Suprapubic skin (tissue), 3 donors: ENCODE data around the gene CCDC9B.

Experiments used
- CTCF ChIP-seq, 2 donors: fragments of 200-600 bp in 1 of 2; fragments of 450-650 bp in 1 of 2; sonication (generic) in 1 of 2; IDR thresholded peaks; one replicate each; pipeline ENCODE4 v1.5.1; 2016 to 2019; ENCODE audit warnings: antibody characterized with exemption in 2 of 2, mild to moderate bottlenecking in 1 of 2, moderate library complexity in 1 of 2
- EP300 ChIP-seq: sonication (generic); formaldehyde crosslinking; IDR thresholded peaks from one replicate; pipeline ENCODE4 v1.6.1; 2017; ENCODE audit warnings: antibody characterized with exemption
- POLR2A ChIP-seq, 2 donors: fragments of 450-650 bp; IDR thresholded peaks; one replicate each; pipeline ENCODE4 v1.6.1; 2017; ENCODE audit warnings: antibody characterized with exemption in 2 of 2, mild to moderate bottlenecking in 2 of 2, moderate library complexity in 2 of 2

GRCh38 chr15:40298216-40298935 is 42.4 kb downstream of the CCDC9B start:
- TF ChIP-seq CTCF (IDR thresholded peaks at IDR 0.05) (no peak), POLR2A (IDR thresholded peaks at IDR 0.05) (no peak), EP300 (no peak)
